Stimulated activated CD4-positive, alpha-beta T cell treated with anti-CD3 and anti-CD28 coated beads, Interleukin-1b, Interleukin-23, amount 100 ng/mL, for 1 hour (primary cell): ENCODE data around the gene UACA.

Experiments used
- DNase-seq, 2 donors: peaks; one replicate each; pipeline ENCODE4 v3.0.0-alpha.2; 2020; ENCODE audit warnings: low read depth in 2 of 2

UACA gene

DNA sequence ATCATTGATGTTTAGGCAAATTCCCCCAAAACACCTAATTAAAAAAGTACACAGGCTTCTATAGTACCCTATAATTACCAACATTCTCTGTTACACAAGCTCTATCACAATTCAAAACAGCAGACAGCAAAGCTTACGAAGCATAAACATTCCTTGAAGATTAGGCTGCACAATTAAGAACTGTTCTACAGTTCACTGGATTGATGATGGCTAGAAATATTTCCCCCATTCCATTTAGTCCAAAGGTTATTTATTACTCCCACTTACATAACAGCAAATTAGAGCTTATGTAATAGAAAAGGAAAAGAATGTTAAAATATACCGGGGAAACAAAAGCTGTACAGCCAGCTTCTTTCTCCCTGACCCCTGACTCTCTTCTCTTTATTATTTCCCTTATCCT is 49.3 kb downstream of the UACA start:
- no peak for DNase-seq

DNA sequence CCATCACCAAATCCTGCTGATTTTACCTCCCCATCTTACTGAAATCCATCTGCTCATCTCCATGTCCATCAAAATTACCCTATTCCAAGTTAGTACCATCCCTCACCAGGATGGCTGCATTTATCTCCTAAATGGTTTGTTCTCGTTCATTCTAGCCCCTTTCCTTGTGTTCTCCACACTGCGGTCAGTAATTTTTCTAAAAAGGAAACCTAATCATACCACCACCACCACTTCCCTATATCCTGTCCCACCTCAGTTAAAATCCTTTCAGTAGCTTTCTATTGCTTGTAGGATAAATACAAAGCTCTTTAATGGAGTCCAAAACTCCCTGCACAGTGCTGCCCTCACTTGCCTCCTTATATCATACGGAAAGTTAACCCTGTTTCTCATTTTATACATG is 51.1 kb downstream of the UACA start:
- DNase-seq = no peak

DNA sequence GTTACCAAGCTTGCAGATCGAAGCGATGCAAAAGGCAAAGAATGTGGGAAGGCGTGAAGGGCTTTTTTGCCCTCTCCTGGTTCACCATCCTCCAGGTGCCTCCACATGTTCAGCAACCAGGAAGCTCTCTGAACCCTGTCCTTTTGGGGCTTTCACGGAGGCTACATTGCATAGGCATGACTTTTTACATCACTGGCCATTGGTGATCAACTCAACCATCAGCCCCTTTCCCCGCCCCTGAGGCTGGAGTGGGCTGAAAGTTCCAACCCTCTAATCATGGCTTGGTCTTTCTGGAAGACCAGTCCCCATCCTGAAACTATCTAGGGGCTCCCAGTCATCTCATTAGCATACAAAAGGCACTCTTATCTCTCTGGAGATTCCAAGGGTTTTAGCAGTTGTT is 52.6 kb downstream of the UACA start:
- DNase-seq = no peak

DNA sequence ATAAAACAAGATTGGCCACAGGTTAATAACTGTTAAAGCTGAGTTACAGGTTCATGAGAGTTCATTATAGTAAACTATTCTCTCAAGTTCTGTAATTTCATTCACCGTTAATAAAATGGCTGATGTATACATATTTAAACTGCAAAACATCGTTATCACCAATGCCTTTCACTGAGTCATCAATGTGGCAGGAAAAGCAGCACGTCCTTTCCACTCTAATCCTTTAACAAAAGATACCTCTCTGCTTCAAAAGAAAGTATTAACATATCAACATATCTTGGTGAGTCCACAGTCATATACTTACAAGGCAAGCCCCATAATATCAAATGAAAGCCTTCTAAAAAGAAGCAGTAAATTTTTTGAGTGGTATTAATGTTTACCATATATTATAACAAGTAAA is 54.5 kb downstream of the UACA start:
- DNase-seq = no peak

DNA sequence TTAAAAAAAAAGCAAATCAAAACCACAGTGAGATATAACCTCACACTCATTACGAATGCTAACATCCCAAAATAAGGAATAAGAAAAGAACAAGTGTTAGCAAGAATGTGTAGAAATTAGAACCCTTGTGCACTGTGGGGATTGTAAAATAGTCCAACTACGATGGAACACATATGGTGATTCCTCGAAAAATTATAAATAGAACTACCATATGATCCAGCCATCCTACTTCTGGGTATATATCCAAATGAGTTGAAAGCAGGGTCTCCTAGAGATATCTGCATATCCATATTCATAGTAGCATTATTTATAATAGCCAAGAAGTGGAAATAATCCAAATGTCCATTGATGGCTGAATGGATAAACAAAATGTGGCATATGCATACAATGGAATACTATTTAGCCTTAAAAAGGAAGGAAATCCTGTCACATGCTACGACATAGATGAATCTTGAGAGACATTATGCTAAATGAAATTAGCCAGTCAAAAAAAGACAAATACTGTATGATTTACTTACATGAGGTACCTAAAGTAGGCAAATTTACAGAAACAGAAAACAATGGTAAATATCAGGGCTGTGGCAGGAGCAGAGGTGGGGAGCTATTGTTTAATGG is 55.6 kb downstream of the UACA start:
- no peak for DNase-seq

DNA sequence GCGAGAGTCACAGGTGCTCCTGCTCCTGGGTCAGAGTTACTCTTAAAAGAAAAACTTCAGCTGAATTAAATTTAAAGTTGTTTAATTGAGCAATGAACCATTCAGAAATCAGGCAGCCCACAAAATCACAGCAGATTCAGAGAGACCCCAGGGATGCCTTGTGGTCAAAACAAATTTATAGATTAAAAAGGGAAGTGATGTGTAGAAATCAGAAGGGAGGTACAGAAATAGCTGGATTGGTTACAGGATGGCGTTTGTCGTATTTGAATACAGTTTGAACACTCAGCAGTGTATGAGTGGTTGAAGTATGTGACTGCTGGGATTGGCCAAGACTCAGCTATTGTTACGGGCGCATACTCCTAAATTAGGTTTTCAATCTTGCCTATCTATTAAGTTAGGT is 58.6 kb downstream of the UACA start:
- DNase-seq = no peak

DNA sequence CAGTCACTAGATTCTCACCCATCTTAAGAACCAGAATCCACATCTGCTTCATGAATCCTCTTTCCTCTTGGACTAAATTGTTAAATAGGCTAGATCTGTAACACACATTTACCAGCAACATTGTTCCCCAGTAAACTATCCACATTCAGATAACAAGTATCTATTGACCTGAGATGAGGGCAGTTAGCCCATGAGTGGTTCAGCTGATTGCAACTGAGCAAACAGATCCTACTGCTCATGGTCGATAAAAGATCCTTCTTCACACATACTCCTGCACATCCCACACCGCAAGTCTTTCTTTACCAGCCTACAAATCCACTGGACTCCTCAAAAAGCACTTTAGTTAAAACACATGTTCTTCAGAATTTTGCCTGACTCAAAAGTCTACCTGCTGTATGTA is 59.2 kb downstream of the UACA start:
- no peak for DNase-seq

DNA sequence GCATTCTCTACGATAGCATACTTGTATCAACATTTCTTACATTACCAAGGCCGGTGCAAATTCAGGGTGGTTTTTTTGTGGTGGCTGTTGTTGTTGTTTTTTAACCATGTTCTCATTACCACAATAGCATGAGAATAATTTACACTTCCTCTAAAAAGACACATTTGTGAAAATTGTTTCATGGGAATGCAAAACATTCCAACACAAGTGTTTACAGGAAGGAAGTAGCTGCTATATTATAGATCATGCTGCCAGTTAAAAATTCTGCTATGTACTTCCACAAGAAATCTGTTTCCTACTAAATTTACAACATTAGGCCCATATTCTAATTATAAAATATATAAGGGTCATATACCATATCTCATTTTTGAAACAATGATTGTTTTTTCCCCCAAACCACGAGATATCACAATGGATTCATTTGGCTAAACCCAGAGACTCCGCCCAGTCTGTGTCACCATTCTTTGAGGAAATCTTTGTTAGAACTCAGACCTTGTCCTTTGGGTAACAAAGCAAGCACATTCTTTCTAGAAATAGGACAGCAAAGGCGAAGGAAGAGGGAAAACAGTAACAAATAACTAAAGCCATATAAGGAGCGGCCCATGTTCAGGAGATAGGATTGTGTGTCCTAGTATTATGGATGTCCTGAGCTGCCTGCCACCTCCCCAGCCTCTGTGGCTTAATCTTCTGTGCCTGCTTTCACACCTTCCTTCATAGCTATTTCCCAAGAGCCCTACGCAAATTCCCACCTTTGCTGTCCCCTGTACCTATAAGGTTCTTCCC is 60.1 kb downstream of the UACA start:
- DNase-seq = no peak

DNA sequence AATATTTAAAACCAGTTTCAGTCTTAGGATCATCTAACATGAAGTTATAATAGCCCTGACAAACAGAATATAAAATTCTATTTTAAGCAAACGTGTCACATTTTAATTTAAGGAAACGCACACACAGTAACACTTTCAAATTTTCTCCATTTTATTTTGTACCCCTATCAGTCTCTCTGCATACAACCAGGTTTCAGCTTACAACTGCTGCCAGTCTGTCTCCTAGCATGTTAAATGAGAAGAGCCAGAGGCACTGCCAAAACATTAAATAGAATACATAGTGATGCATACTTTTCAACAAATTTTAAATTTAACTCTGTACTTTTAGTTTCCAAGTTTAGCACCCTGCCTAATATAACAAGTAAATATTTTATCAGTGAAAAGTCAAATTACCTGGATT is 60.8 kb downstream of the UACA start:
- no peak for DNase-seq

DNA sequence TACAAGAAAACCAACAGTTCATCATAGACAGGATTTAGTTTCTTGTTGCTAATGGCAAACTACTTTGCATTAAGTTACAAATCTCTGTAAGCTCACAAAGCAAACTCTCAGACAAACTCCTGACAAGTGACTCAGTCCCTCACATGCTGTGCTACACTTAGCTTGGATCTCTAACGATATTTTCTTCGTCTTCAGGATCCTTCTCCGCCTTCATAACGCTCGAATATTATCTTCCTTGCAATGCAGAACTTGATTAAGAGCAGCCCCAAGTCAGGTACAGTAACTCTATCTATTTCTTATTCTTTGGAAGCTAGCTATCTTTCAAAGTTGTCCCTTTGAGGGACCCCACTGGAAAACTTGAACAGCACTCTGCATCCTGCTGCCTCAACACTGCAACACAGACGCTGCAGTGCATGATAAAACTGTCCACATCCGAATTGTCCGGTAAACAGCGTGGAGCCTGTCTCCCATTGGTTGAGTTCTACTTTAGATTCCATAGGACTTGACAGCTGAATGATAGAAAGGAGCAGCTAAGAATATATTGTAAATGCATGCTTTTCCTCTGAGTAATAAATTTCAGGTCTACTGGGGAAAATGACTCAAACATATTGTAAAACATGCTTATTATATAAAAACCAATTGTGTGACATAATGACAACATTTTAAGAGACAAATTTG is 61.3 kb downstream of the UACA start:
- no peak for DNase-seq

DNA sequence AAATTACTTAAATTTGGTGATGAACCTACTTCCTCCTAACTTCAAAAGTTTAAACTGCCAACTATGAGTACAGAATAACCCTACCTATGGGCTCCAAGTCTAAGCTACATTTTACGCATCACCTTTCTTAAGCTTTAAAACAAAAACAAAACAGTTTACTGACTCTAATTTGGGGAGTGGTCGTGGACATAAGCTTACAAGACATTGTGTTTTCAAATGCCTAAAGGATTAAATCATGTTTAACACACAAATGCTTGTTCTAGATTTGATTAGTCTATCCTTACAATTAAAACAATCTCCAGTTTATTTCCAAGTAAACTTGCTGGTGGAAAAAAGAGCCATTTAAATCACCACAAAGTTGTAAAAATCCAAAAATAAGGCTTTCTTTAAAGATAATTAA is 62.2 kb downstream of the UACA start:
- DNase-seq = no peak

DNA sequence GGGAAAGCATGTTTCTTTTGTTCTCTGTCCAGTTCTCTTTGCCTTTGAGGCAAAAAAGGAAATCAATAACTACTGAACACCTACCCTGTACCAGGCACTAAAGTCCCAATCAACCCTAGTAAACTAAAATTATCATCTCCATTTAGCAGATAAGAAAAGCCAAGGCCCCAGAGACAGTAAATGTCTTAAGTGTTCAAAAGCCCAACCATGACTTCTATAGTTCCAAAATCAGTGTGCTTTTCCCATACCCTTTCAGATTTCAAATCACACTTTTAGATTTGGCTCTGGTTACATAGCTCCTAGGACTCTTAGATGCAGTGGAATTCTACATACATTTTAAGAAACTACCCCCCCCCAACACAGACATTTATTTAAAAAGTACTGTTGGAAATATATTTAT is 63.5 kb downstream of the UACA start:
- no peak for DNase-seq

DNA sequence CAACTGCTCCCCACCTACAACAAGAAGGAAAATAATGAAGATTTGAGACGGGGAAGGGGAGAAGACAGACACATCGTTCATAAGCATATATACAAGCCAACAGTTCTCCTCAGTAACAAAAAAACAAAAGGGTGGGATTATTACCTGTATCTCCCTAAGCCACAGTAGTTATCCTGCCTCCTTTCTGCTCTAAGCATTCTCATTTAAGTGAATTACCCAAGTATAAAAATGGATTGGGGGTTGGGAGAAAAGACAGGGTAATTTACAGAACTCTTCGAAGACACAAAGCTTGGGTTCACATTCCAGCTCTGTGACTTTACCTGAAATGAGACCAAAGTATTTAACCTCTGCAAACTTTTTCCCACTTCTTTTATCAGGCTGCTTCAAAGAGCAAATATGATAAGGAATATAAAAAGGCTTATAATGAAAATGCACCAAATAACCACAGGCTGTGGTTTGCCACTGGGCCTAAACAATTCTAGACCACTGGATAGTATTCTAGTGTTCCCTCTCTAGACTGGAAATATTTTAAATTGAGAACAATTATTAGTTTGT is 64.4 kb downstream of the UACA start:
- DNase-seq = no peak

DNA sequence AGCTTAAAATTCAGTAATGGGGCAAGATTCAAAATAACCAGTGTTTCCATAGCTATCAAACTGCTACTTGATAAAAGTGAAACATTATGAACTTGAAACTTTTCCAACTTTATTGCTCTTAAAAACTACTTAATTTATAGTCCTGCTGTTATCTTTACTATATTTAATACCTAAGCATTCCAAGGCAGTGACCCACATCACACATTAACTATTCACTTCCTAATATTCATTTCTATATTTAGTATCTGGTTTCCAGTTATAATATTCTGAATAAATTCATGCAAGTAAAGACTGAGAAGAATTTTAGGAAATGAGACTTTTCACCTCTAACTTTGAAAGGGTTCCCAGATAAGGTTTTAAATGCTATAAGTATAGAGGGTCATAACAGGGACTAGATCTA is 64.9 kb downstream of the UACA start:
- DNase-seq = no peak

DNA sequence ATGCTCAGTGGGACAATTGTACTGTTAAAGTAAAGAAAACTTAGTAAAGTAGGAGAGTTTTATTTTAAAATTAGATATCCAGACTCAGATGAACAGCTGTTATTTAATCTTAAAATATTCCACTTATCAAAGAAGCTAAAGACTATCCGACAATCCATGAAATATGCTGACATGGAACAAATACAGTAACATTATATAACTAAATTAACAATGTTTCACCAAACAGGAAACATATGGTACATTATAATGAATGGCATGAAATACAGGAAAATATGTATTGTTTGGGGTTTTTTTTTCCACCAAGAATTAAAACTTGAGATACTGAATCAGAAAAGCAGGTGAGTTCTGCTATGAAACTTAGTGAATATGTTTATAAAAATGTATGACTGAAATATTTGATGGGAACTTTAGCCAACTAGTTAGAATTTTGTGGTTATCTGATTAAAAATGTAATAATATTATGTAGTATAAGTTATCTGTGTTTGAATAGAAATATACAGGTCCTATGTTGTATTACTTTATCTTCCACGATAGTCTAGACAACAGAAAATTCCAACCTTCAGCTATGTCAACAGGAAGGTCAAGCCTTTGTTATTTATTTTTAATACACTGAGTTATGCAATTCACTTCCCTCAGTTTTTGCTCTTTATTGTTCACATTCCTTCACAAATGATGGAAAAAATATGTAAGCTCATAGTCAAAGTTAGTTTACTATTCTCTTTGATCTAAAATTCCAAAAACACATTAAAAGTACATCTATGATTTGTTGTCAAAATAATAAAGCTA is 72.7 kb downstream of the UACA start:
- no peak for DNase-seq

DNA sequence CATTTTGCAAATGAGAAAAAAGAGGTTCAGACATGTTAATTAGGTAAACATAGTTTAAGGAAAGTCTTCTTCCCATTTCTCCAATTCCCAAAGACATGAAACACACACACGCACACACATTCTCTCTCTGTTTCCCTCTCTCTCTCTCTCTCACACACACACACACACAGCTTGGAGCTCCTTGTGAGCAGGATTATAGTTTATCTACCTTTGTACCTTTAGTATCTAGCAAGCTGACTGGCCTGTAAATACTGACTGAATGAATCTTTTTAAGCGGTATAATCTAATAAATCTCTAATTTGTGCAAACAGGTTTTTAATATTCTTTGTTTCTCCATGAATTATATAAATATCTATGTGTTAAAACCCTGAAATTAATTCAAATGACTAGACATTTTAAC is 73.3 kb downstream of the UACA start:
- no peak for DNase-seq

DNA sequence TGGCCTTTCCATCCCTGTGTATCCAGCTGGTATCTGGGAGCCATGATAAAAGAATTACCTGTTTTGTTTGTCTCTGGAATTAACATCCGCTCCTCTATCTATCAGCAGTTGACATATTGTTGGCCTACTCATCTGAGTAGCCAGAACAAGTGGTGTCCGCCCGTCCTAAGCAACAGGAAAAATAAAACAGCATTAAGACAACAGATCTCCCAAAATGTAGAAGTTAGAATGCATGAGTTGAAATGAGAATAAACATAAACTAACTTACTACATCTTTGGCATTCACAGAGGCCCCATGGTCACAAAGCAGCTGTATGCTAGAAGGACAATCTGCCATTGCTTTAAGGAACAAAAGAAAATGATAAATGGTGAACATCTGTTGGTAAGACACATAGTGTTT is 75.9 kb downstream of the UACA start:
- DNase-seq = no peak

DNA sequence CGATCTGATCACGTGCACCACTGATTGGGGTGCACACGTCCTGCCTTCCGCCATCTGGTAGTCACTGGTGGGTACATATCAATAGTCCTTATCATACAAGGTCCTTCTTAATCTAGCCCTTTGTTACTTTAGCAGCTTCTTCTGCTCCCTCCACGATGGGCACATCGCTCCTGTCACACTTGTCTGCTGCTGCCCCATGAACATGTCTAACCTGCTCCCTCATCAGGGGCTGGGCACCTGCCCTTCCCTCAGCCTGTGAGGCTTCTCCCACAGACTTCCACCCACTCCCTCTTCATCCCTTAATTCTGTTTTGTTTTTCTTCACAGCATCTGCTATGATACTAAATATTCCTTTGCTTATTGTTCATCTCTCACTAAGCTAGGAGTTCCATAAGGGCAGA is 82.5 kb downstream of the UACA start:
- DNase-seq = no peak

DNA sequence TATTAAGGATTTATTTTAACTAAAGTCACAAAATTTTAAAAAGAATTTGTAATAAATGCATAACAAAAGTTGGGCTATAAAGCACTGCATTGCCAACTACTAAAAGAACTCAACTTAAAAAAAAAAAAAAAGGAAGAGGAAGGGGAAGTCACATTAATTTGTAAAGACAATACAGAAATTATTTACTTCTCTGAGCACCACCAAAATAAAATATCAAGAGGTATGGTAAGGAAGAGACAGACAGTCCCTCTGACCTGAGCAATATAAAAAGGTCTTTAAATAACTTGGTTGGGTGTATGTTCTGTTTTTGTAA is 83.5 kb downstream of the UACA start:
- no peak for DNase-seq

DNA sequence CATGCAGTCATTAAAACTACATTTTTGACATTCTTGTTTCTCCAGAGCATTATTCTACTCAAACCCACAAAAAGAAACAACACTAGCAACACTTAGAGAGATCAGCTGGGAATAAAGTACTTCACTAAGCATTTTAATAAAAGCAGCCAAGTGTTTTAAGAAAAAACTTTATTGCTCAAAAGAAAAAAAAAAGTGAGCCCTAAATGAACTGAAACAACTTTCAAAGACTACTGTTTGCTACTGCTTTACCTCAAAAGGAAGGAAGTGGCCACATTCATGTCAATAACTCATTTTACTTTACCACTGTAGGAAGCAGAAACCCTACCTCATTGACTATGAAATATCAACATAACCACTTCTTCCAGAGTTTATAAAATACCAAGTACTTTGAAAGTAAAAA is 91.3 kb downstream of the UACA start:
- DNase-seq = no peak

DNA sequence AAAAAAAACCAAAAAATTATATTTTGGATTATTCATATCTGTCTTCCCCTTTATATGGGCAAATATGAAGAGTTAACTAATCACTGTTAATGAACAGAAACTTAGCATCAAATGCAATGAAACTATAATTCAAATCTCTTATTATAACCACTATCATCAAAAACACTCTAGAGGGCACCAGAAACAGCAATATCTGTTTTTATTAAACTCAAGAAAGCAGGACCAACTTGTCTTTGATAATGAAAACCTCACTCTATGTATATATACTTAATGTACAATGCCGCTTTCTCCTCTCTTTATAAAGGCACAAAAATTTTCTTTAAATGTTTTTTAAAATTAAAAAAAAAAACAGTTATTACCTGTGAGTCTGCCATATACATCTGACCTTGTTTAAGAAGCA is 92.7 kb downstream of the UACA start:
- DNase-seq = no peak

DNA sequence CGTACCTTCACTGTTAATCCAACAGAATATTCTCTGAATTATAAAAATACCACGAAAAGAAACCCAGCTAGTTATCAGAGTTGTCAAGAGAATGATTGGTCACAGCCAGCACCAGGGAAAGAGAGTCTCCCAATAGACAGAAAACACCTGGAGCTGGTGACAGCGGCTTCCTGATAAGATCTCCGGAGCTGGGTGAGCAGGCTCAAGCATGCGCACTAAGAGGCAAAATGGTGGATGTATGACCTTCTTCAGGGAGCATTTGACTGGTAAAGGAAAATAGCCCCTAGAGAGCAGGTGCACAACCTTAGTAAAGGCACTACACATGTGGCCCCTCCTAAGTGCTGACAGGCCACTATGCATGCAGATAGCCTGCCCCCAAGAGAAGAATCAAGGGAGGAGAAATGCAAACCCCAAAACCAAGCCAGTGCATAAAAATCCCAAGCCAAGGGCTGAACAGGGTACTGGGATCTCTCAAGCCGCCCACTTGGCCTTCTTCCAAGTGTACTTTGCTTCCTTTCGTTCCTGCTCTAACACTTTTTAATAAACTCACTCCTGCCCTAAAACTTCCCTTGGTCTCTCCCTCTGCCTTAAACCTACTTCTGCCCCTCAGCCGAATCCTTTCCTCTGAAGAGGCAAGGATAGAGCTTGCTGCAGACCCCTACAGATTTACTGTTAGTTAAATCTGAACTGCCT is 93.2 kb downstream of the UACA start:
- no peak for DNase-seq
